Liver (tissue), 9 donors: ENCODE measurements around the gene ITGB3. TPM values are rescaled to one million over a fixed set of nuclear protein-coding genes. Genes with fewer than 3 reads are reported as not detected.

Experiments used
- DNase-seq: peaks from one replicate; pipeline ENCODE4 v3.0.0-alpha.2; 2017; ENCODE audit warnings: low spot score
- H3K27ac ChIP-seq, 2 donors: one replicate each; pipeline ENCODE4 v1.7.0; 2013; ENCODE audit warnings: inconsistent platforms in 2 of 2, low read length in 2 of 2, control low read depth in 1 of 2, low read depth in 1 of 2, mild to moderate bottlenecking in 1 of 2
- H3K27me3 ChIP-seq, 4 donors: one replicate each; pipeline versions ENCODE4 v1.6.1 to v1.7.0; 2013; ENCODE audit warnings: low read length in 3 of 4, inconsistent platforms in 1 of 4, mild to moderate bottlenecking in 1 of 4, moderate library complexity in 1 of 4; ENCODE audit not compliant: control insufficient read depth in 4 of 4, insufficient read depth in 4 of 4
- H3K36me3 ChIP-seq, 4 donors: one replicate each; pipeline versions ENCODE4 v1.6.1 to v1.7.0; 2013; ENCODE audit warnings: low read length in 3 of 4, mild to moderate bottlenecking in 3 of 4, low read depth in 1 of 4, moderate library complexity in 1 of 4; ENCODE audit not compliant: control insufficient read depth in 4 of 4, insufficient read depth in 3 of 4
- H3K4me1 ChIP-seq, 4 donors: one replicate each; pipeline versions ENCODE4 v1.6.1 to v1.7.0; 2013; ENCODE audit warnings: low read length in 3 of 4, mild to moderate bottlenecking in 3 of 4, moderate library complexity in 1 of 4; ENCODE audit not compliant: control insufficient read depth in 4 of 4, insufficient read depth in 4 of 4
- H3K4me3 ChIP-seq, 3 donors: one replicate each; pipeline versions ENCODE4 v1.6.1 to v1.7.0; 2013; ENCODE audit warnings: low read length in 3 of 3, control low read depth in 1 of 3, low read depth in 1 of 3, mild to moderate bottlenecking in 1 of 3
- H3K9ac ChIP-seq, 2 donors: one replicate each; pipeline ENCODE4 v1.7.0; 2013; ENCODE audit warnings: low read length in 2 of 2, mild to moderate bottlenecking in 2 of 2, moderate library complexity in 2 of 2, control low read depth in 1 of 2, low read depth in 1 of 2
- H3K9me3 ChIP-seq, 4 donors: one replicate each; pipeline versions ENCODE4 v1.6.1 to v1.7.0; 2013; ENCODE audit warnings: low read length in 3 of 4; ENCODE audit not compliant: control insufficient read depth in 4 of 4
- ATF3 ChIP-seq: IDR thresholded peaks from 2 replicates; pipeline ENCODE4 v1.6.1; 2016; ENCODE audit warnings: antibody characterized with exemption
- EGR1 ChIP-seq, 2 donors: IDR thresholded peaks; 2 replicates each; pipeline ENCODE4 v1.6.1; 2016 to 2018; ENCODE audit warnings: antibody characterized with exemption in 2 of 2, low read depth in 2 of 2
- FOXA1 ChIP-seq: IDR thresholded peaks from 2 replicates; pipeline ENCODE4 v1.6.1; 2016; ENCODE audit warnings: antibody characterized with exemption
- FOXA2 ChIP-seq: IDR thresholded peaks from 2 replicates; pipeline ENCODE4 v1.6.1; 2016; ENCODE audit warnings: antibody characterized with exemption
- GABPA ChIP-seq, 2 donors: IDR thresholded peaks in 1 of 2; conservative IDR thresholded peaks in 1 of 2; 2 replicates each; pipeline ENCODE4 v1.6.1; 2016; ENCODE audit warnings: antibody characterized with exemption in 2 of 2, mild to moderate bottlenecking in 1 of 2, moderate library complexity in 1 of 2
- HNF4A ChIP-seq, 2 donors: conservative IDR thresholded peaks; 2 replicates each; pipeline ENCODE4 v1.6.1; 2016; ENCODE audit warnings: antibody characterized with exemption in 2 of 2, mild to moderate bottlenecking in 2 of 2
- HNF4G ChIP-seq: IDR thresholded peaks from 2 replicates; pipeline ENCODE4 v1.6.1; 2016; ENCODE audit warnings: antibody characterized with exemption
- JUND ChIP-seq, 2 donors: IDR thresholded peaks; 2 replicates each; pipeline ENCODE4 v1.6.1; 2016; ENCODE audit warnings: antibody characterized with exemption in 2 of 2
- MAX ChIP-seq: IDR thresholded peaks from 2 replicates; pipeline ENCODE4 v1.6.1; 2016; ENCODE audit warnings: antibody characterized with exemption
- NR2F2 ChIP-seq: IDR thresholded peaks from 2 replicates; pipeline ENCODE4 v1.6.1; 2016; ENCODE audit warnings: antibody characterized with exemption
- RAD21 ChIP-seq, 2 donors: IDR thresholded peaks; 2 replicates each; pipeline ENCODE4 v1.6.1; 2016; ENCODE audit warnings: antibody characterized with exemption in 2 of 2, mild to moderate bottlenecking in 2 of 2
- REST ChIP-seq: IDR thresholded peaks from 2 replicates; pipeline ENCODE4 v1.6.1; 2016; ENCODE audit warnings: antibody characterized with exemption, mild to moderate bottlenecking
- RXRA ChIP-seq, 2 donors: IDR thresholded peaks; 2 replicates each; pipeline ENCODE4 v1.6.1; 2017 to 2018; ENCODE audit warnings: antibody characterized with exemption in 2 of 2, mild to moderate bottlenecking in 1 of 2
- SP1 ChIP-seq: IDR thresholded peaks from 2 replicates; pipeline ENCODE4 v1.6.1; 2018; ENCODE audit warnings: antibody characterized with exemption, mild to moderate bottlenecking
- TAF1 ChIP-seq: conservative IDR thresholded peaks from 2 replicates; pipeline ENCODE4 v1.6.1; 2016; ENCODE audit warnings: antibody characterized with exemption, mild to moderate bottlenecking
- YY1 ChIP-seq: IDR thresholded peaks from 2 replicates; pipeline ENCODE4 v1.6.1; 2016; ENCODE audit warnings: antibody characterized with exemption, mild to moderate bottlenecking
- ZBTB33 ChIP-seq: IDR thresholded peaks from 2 replicates; pipeline ENCODE4 v1.6.1; 2016; ENCODE audit warnings: antibody characterized with exemption
- polyA plus RNA-seq, 2 donors: library from polyadenylated mRNA; stranded (reverse) in 1 of 2; unstranded in 1 of 2; fragments of 200-250 nt in 1 of 2; fragments of >200 nt in 1 of 2; fragmentation: Nextera tagmentation in 1 of 2; extraction: Ambion mirVana in 1 of 2; gene quantifications; one replicate each; pipeline versions ENCODE4 v1.2.1 to v1.2.3, GENCODE V29; 2013 to 2015
- total RNA-seq, 2 donors: library from RNA; depleted of rRNA; stranded (reverse); fragments of >200 nt; gene quantifications; one replicate each; pipeline ENCODE4 v1.2.3, GENCODE V29; 2014
- TF ChIP-seq, protein P1 (sequence below): fragments of 150-350 bp; IDR thresholded peaks from 2 replicates; pipeline ENCODE4 v1.5.1; 2017; ENCODE audit warnings: improper control_type of control experiment, low read depth, low read length; ENCODE audit not compliant: missing input control
- donor health status: healthy.
- donor health status: healthy.
- donor health status: healthy.
- donor health status: healthy.
- donor health status: healthy.

ITGB3 gene
- total and polyA plus RNA-seq, 4 donors, result 0.47 to 33.4 (median 3.8) TPM

DNA sequence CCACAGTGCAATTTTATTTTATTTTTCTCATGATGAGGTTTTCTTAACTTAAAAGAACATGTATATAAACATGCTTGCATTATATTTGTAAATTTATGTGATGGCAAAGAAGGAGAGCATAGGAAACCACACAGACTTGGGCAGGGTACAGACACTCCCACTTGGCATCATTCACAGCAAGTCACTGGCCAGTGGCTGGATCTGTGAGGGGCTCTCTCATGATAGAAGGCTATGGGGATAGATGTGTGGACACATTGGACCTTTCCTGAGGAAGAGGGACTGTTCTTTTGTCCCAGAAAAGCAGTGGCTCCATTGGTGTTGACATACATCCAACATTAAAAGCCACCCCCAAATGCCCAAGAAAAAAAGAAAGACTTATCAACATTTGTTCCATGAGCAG is 57.8 kb downstream of the ITGB3 start:
- DNase-seq, result no peak
- Histone ChIP-seq H3K9me3 (no peaks in the 10 kb centered on the region), H3K9ac (no peak overlapping the region), H3K4me3 (no peak overlapping the region), H3K4me1 (peaks cover 0 to 12% (median 4%) of the 10 kb centered on the region in 4 donors), H3K36me3 (peaks cover 0 to 3% (median 0%) of the 10 kb centered on the region in 4 donors), H3K27me3 (no peaks in the 10 kb centered on the region), H3K27ac (no peak overlapping the region)
- TF ChIP-seq HNF4G, result no peak
- no peak for TF ChIP-seq HNF4A (conservative IDR thresholded peaks at IDR 0.05)
- no peak for TF ChIP-seq SP1
- TF ChIP-seq NR2F2, result no peak
- TF ChIP-seq ZBTB33, result no peak
- no peak for TF ChIP-seq FOXA1
- TF ChIP-seq RXRA (IDR thresholded peaks at IDR 0.05), result no peak
- no peak for TF ChIP-seq TAF1
- no peak for TF ChIP-seq MAX
- no peak for TF ChIP-seq JUND (IDR thresholded peaks at IDR 0.05)
- no peak for TF ChIP-seq FOXA2
- no peak for TF ChIP-seq GABPA (IDR thresholded peaks at IDR 0.05 in 1 of 2, conservative IDR thresholded peaks at IDR 0.05 in 1 of 2)
- TF ChIP-seq YY1, result no peak
- TF ChIP-seq ATF3, result no peak
- TF ChIP-seq, protein P1, sequence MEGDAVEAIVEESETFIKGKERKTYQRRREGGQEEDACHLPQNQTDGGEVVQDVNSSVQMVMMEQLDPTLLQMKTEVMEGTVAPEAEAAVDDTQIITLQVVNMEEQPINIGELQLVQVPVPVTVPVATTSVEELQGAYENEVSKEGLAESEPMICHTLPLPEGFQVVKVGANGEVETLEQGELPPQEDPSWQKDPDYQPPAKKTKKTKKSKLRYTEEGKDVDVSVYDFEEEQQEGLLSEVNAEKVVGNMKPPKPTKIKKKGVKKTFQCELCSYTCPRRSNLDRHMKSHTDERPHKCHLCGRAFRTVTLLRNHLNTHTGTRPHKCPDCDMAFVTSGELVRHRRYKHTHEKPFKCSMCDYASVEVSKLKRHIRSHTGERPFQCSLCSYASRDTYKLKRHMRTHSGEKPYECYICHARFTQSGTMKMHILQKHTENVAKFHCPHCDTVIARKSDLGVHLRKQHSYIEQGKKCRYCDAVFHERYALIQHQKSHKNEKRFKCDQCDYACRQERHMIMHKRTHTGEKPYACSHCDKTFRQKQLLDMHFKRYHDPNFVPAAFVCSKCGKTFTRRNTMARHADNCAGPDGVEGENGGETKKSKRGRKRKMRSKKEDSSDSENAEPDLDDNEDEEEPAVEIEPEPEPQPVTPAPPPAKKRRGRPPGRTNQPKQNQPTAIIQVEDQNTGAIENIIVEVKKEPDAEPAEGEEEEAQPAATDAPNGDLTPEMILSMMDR, result no peak
- TF ChIP-seq REST, result no peak
- no peak for TF ChIP-seq EGR1 (IDR thresholded peaks at IDR 0.05; ENCODE audit: low read depth in 2 of 2)
- TF ChIP-seq RAD21 (IDR thresholded peaks at IDR 0.05), result no peak
